HepG2 (cell line): ENCODE results near the gene ZSWIM5. TPM values are rescaled to one million over a fixed set of nuclear protein-coding genes. Genes with fewer than 3 reads are reported as not detected.

Experiments used
- CBX5 ChIP-seq: sonication (generic); formaldehyde crosslinking; IDR thresholded peaks from 2 replicates; pipeline ENCODE4 v1.4.0; 2020; ENCODE audit warnings: missing genetic modification reagents, borderline replicate concordance
- CENPBD1 ChIP-seq: sonication (generic); formaldehyde crosslinking; IDR thresholded peaks from 2 replicates; pipeline ENCODE4 v1.8.0; 2022; ENCODE audit warnings: missing genetic modification reagents, low read depth, mild to moderate bottlenecking, borderline replicate concordance
- FOXK2 ChIP-seq: fragments of 450-650 bp; IDR thresholded peaks from 2 replicates; pipeline ENCODE4 v1.6.1; 2016
- GABPA ChIP-seq, 2 experiments: IDR thresholded peaks; 2 replicates each; pipeline ENCODE4 v1.6.1; 2011 to 2016; ENCODE audit warnings: low read depth in 2 of 2, low read length in 1 of 2, missing biosample characterization in 1 of 2, missing genetic modification characterization in 1 of 2
- HDAC2 ChIP-seq: sonication (generic); formaldehyde crosslinking; IDR thresholded peaks from 2 replicates; pipeline ENCODE4 v1.4.0; 2020; ENCODE audit warnings: missing genetic modification reagents
- ISL2 ChIP-seq: sonication (generic); formaldehyde crosslinking; IDR thresholded peaks from 2 replicates; pipeline ENCODE4 v1.5.0; 2020; ENCODE audit warnings: missing genetic modification reagents
- MATR3 ChIP-seq: sonication (generic); formaldehyde crosslinking; IDR thresholded peaks from 2 replicates; pipeline ENCODE4 v1.4.0; 2020; ENCODE audit warnings: missing genetic modification reagents
- MEIS1 ChIP-seq: sonication (generic); formaldehyde crosslinking; IDR thresholded peaks from 2 replicates; pipeline ENCODE4 v1.9.0; 2021; ENCODE audit warnings: mild to moderate bottlenecking, missing genetic modification reagents, moderate library complexity, borderline replicate concordance
- MIER3 ChIP-seq: IDR thresholded peaks from 2 replicates; pipeline ENCODE4 v1.6.1; 2016; ENCODE audit warnings: missing compliant biosample characterization, borderline replicate concordance
- TBL1XR1 ChIP-seq: fragments of 150-350 bp; IDR thresholded peaks from 2 replicates; pipeline ENCODE4 v1.6.1; 2014; ENCODE audit warnings: borderline replicate concordance, low read length; ENCODE audit not compliant: partially characterized antibody
- YY1 ChIP-seq: IDR thresholded peaks from 2 replicates; pipeline ENCODE4 v1.6.1; 2011; ENCODE audit warnings: low read length, low read depth, moderate library complexity, mild to moderate bottlenecking; ENCODE audit not compliant: insufficient read depth, insufficient replicate concordance
- ZBTB33 ChIP-seq: sonication (generic); formaldehyde crosslinking; IDR thresholded peaks from 2 replicates; pipeline ENCODE4 v1.4.0; 2020; ENCODE audit warnings: missing genetic modification reagents
- ZHX1 ChIP-seq: sonication (generic); formaldehyde crosslinking; IDR thresholded peaks from 2 replicates; pipeline ENCODE4 v1.8.1; 2022; ENCODE audit warnings: low read depth, mild to moderate bottlenecking, missing genetic modification reagents
- polyA plus RNA-seq, 8 experiments: library from polyadenylated mRNA; depleted of rRNA in 3 of 8; stranded (reverse) in 7 of 8; unstranded in 1 of 8; fragments of >200 nt; fragmentation: Illumina TruSeq in 4 of 8; extraction: Trizol in 4 of 8; gene quantifications; 2 replicates each; pipeline versions ENCODE4 v1.2.1 to v1.2.3, GENCODE V29; 2011 to 2016; ENCODE audit warnings: low read depth in 4 of 8, missing spikeins in 1 of 8, mixed read lengths in 1 of 8; ENCODE audit not compliant: insufficient read depth in 1 of 8
- total RNA-seq, 5 experiments: library from RNA; depleted of rRNA; stranded (reverse); fragments of >200 nt; fragmentation: Illumina TruSeq; extraction: Trizol; gene quantifications; 2 replicates each; pipeline ENCODE4 v1.2.3, GENCODE V29; 2016; ENCODE audit warnings: low read depth in 1 of 5
- TF ChIP-seq, protein P1 (sequence below): sonication (generic); formaldehyde crosslinking; IDR thresholded peaks from 2 replicates; pipeline ENCODE4 v1.4.0; 2020; ENCODE audit warnings: missing genetic modification reagents
- TF ChIP-seq, protein P2 (sequence below): sonication (generic); formaldehyde crosslinking; IDR thresholded peaks from 2 replicates; pipeline ENCODE4 v1.8.1; 2023; ENCODE audit warnings: mild to moderate bottlenecking, missing genetic modification reagents
- TF ChIP-seq, protein P3 (sequence below): sonication (generic); formaldehyde crosslinking; IDR thresholded peaks from 2 replicates; pipeline ENCODE4 v1.5.0; 2020; ENCODE audit warnings: mild to moderate bottlenecking, low read depth, missing genetic modification reagents, borderline replicate concordance
- TF ChIP-seq, protein P4 (sequence below): sonication (generic); formaldehyde crosslinking; IDR thresholded peaks from 2 replicates; pipeline ENCODE4 v1.5.1; 2020; ENCODE audit warnings: mild to moderate bottlenecking, moderate library complexity, missing genetic modification reagents

ZSWIM5 gene
- total and polyA plus RNA-seq, 2 of the 13 experiments (the other 11 are each of a cell fraction or from before 2014, with no cell fraction given), result 11.0 to 20.6 TPM

DNA sequence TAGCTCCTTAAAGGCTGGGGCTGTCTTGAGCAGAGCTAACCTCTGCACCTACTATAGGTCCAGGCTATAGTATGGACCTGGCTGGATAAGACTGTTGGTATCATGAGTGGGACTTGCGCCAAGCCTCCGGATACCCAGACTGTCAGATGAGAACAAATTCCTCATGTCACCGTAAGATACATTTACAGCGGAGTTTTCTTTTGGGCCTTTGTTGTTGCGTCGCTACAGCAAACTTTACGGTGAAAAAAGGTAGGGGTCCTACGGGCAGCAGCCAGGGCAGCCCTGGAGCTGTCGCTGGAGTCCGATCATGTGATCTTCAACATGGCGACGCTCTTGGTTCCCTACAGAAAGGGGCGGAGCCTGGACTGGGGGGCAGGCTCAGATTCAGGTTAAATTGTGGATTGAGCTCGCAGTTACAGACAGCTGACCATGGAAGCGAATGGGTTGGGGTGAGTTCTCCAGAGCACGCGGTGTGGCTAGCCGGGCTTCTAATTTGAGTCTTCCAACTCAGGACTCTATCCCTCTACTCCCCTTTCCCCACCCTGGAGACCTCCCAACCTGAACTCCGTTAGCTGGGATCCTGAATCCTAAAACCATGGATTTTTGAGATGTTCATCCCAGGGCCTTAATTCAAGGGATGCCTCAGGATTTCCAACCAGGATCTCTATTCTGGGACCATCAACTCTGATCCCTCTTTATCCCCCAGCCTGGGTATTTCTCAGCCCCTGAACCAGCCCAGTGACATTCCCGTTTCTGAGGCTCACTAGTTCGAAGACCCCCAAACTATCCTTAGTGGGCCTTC lies 194.4 kb downstream of the ZSWIM5 start, which contains the start of gene UROD (continued):
- TF ChIP-seq CBX5 (CRISPR knock-in tag) (peak; percentile 72; the same call in 1 of the 2 replicates), MIER3 (CRISPR knock-in tag) (peak; percentile 56; the same call in 1 of the 2 replicates), MATR3 (CRISPR knock-in tag) (no peak), ZBTB33 (peak; percentile 6; the same call in 1 of the 2 replicates), HDAC2 (CRISPR knock-in tag) (peak; percentile 78; the same call in 1 of the 2 replicates), ZHX1 (peak; percentile 39; the same call in 1 of the 2 replicates), FOXK2 (0 out of 2 replicates have a peak, but pooled peaks have one; percentile 24), CENPBD1 (no peak), TBL1XR1 (peak; percentile 24), YY1 (peak; percentile 99), ISL2 (CRISPR knock-in tag) (0 out of 2 replicates have a peak, but pooled peaks have one; percentile 40), GABPA (IDR thresholded peaks at IDR 0.05; ENCODE audit: low read depth, low read length) (peak; percentile 7; the same call in 1 of the 2 replicates), GABPA (CRISPR knock-in tag; IDR thresholded peaks at IDR 0.05; ENCODE audit: low read depth) (peak; percentile 65; the same call in 1 of the 2 replicates), MEIS1 (no peak)
- TF ChIP-seq, protein P1, sequence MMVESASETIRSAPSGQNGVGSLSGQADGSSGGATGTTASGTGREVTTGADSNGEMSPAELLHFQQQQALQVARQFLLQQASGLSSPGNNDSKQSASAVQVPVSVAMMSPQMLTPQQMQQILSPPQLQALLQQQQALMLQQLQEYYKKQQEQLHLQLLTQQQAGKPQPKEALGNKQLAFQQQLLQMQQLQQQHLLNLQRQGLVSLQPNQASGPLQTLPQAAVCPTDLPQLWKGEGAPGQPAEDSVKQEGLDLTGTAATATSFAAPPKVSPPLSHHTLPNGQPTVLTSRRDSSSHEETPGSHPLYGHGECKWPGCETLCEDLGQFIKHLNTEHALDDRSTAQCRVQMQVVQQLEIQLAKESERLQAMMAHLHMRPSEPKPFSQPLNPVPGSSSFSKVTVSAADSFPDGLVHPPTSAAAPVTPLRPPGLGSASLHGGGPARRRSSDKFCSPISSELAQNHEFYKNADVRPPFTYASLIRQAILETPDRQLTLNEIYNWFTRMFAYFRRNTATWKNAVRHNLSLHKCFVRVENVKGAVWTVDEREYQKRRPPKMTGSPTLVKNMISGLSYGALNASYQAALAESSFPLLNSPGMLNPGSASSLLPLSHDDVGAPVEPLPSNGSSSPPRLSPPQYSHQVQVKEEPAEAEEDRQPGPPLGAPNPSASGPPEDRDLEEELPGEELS (CRISPR knock-in tag), result no peak
- TF ChIP-seq, protein P2, sequence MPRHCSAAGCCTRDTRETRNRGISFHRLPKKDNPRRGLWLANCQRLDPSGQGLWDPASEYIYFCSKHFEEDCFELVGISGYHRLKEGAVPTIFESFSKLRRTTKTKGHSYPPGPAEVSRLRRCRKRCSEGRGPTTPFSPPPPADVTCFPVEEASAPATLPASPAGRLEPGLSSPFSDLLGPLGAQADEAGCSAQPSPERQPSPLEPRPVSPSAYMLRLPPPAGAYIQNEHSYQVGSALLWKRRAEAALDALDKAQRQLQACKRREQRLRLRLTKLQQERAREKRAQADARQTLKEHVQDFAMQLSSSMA, result peak; percentile 56; the same call in 1 of the 2 replicates
- TF ChIP-seq, protein P3, sequence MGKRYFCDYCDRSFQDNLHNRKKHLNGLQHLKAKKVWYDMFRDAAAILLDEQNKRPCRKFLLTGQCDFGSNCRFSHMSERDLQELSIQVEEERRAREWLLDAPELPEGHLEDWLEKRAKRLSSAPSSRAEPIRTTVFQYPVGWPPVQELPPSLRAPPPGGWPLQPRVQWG, result no peak
- TF ChIP-seq, protein P4, sequence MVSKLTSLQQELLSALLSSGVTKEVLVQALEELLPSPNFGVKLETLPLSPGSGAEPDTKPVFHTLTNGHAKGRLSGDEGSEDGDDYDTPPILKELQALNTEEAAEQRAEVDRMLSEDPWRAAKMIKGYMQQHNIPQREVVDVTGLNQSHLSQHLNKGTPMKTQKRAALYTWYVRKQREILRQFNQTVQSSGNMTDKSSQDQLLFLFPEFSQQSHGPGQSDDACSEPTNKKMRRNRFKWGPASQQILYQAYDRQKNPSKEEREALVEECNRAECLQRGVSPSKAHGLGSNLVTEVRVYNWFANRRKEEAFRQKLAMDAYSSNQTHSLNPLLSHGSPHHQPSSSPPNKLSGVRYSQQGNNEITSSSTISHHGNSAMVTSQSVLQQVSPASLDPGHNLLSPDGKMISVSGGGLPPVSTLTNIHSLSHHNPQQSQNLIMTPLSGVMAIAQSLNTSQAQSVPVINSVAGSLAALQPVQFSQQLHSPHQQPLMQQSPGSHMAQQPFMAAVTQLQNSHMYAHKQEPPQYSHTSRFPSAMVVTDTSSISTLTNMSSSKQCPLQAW, result peak; percentile 56; the same call in 1 of the 2 replicates
